ENCODE results near the gene GBE1.

GBE1 gene

DNA sequence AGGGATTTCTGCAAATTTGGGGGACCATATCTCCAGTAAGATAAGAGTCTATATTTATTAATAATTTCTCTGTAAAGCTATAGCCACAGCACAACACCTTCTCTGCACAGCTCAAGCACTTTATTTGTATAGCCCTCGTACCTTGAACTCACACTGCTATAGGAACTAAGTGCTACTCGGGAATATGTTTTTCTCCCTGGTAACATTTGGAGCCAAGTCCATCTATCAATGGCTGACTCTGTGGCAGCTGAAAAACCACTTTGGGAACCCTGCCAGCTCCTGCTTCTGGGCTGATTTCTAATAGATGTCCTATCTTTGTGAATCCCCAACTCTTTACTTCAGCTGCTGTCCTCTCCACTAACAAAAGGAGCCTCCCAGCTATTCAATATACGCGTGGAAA, 298.5 kb downstream of the GBE1 start:
- no peak for DNase-seq

DNA sequence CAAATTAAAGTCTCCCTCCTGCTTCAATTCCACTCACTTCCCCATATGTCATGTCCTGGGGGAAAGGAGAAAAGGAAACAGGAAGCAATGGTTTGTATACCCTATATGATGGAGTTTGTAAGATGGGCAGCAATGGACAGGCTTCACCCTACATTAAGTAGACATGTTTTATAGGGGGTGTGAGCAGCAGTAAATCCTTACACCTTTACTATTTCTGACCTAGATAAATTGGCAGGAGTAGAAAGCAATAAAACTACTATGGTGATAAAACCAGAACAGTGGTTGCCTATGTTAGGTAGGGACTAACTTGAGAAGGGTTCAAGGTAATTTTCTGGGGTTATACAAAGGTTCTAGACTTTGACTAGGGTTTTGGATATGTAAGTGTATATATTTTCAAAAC, 301.7 kb downstream of the GBE1 start:
- DNase-seq: no peak

DNA sequence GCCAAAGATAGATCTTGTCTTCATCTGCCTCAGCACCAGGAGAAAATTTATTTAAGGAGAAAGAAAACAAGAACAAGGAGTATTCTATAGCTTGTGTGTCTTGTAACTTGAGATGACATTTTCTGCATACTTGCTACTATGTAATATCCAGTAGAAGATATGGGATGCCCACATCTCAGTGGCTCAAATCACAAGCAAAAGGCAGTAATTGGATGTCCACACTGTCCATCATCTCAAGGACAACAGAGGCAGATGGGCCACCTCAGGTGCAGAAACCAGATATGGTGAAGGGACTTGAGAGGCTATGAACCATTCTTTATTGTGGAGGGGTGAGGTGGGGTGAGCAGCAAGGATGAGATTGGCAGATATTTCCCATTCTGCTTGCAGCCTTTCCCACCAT, 309.0 kb downstream of the GBE1 start:
- DNase-seq: no peak

DNA sequence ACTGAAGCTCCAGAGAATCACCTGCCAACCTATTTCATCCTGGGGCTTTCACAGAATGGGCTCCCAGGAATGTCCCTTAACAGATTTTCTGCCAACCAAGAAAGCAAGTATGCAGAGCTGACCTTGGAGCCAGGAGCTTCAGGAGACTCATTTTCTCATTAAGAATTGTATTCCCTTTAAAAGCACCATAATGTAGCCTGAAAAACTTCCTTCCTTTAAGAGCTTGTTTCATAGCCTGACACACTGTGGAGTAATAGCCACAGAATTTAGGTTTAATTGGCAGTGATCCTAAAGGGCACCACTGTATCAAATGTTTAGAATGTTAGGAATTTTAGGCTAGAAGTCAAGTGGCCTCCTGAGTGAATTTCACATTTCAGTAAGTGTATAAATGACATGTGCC, 309.8 kb downstream of the GBE1 start:
- no peak for DNase-seq

DNA sequence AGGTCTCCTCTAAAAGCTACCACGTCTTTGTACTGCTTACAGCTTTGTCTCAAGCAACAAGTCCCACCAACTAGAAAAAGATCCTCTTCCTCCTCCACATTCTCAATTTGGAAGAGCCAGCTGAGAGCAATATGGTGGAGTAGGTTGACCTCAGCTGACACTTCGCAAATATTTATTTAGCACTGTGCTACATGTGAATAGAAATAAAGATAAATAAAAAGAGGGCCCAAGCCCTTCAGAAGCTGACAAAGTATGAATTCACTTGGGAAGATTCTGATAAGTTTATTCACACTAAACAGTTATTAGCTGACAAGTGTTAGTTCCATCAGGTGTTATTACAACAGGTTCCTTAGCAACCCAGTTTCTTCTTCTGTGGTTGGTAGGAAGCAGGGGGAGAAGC, 310.3 kb downstream of the GBE1 start:
- DNase-seq: no peak

DNA sequence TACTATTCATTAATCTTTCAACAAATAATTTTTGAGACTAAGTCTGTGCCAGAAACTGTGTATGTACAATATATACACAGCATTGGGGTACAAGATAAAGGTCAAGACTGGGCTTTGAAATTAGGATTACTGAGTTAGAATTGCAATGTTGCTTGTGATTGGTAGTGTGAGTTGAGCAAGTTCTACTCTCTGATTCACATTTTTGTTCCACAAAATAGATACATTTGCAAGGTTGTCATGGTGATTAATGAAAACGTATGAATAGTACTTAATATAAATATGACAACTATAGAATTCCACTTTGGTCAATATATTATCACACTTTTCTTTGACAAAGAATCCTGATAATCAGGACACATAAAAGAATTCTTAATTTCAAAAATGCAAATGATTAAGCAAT, 314.6 kb downstream of the GBE1 start:
- DNase-seq: no peak

DNA sequence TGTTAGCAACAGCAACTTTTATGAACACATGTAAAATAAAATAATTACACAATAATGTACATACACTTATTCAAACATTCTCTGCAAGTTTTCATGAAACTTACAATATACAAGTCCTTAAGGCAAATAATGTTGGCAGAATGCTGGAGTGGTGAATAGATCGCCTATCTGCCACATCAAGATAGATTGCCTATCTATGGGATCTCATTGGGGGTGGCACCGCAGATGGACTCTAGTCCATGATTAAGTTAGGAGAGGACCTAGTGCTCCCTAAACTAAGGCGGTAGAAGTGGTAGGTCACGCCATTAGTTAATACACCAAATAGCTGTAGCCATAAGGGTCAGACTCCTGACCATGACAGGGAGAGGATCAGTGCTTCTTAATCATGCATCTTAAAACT, 315.7 kb downstream of the GBE1 start:
- DNase-seq: no peak

DNA sequence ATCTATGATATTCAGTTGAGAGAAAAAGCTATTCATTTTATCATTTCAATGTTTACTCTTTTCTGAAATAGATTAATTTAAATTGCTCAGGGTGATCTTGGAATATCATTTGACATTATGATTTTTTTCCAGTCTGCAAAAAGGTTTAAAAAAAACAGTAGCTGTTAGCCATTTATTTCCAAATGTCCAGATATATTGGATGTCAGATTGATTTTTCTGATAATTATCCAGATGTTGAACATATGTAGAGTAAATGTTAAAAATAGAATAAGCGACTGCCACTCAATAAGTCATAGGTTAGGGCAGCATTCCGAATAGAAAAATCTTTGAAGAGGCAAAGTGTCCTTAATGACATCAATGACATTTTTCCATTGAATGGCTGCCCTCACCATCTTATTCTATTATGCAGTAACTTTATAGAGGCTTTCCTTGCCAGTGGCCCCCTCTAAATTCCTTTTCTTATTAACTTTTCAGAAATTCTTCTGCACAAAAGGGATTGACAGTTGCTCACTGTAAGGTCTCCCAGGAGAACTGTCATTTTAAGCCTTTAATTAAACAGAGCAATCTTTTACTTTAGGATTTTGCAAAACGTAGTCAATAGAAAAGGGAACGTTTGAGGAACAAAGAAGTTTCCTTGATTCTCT, 316.5 kb downstream of the GBE1 start:
- no peak for DNase-seq

DNA sequence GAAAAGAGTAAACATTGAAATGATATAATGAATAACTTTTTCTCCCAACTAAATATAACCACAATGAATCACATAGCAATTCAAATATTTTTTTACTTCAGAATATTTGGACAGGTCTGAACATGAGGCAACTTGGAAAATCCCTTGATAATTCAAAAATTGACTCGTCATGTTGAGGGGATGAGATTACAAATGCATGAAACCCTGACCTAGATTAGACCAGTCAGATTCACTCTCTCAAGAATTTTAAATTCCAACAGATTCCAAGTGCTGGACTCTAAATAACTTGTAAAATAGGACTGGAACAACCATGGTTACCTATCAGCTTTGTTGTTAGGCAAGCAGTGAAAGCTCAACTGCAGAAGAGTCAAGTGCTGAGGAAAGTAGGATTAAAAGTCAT, 317.5 kb downstream of the GBE1 start:
- DNase-seq: no peak

DNA sequence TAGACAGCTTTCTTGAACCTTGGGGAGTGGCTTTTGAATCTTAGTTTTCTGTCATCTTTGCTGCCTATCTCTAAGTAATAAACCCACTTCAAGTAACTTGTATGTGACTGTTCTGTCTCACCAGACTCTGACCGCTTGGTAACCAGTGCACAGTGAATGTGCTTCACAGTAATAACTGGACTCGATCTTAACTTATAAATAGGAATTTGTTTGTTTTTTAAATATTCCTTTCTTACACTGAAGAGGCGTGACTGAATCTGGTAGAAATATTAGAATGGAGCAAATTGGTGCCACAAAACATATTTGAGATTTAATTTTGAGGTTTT, 318.0 kb downstream of the GBE1 start:
- DNase-seq: no peak

DNA sequence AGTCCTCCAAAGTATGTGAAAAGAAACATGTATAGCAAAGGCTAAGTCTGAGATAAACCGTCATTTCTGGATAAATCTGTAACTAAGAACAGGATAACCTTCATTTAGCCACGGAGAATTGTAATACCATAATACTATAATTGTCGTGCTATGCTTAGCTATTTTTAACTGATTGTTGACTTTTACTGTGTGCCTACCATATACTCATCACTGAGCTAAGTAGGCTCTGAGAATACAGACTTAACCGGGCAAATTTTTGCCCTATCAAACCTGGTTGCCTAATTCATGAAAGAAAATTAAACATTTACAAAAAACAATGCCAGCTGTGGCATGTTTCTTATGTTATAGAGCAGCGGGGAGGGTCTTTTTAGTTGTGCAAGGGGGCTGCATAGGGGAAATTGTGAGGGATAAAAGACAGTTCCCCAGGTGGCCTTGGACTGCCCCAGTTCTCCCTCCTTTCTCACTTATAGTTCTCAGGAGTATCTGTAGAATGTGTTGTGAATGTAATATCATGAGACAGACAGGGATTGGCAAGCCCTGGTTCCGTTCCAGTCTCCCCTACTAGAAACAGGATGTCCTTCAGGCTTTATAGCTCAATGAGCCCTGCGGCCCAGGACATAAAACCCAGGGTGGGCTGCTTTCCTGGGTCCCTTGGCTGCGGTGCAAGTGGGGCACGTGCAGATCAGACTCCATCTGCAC, 318.5 kb downstream of the GBE1 start:
- DNase-seq: no peak

DNA sequence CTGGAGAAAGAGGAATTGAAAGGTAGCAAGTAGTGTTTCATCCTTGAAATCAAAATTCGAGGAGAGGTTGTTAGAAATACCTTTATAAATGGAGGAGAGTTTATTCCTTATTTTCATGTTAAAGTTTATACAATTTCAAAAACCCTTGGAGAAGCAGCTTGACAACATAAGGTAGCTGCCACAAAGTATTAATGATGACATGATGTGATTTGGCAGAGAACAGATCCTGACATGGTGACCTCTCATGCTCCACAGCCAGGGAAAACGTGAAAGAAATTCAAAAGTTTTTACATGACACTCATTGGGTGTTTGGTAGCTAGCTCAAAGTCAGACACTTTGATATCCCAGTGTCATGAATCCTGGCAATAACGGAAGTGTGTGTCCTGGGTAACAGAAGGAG, 320.8 kb downstream of the GBE1 start:
- no peak for DNase-seq

All from NCI-H1417 treated with DMSO at 0.1 percent for 48 hours (cell line).